Measurements from ENCODE around the gene ARHGAP25. TPM values are rescaled to one million over a fixed set of nuclear protein-coding genes. Genes with fewer than 3 reads are reported as not detected.

The ARHGAP25 gene
- total RNA-seq, 1 experiment from 2014 or later: 0.27 TPM

- Histone ChIP-seq H2AFZ (ENCODE audit: low read depth, low read length, poor library complexity, severe bottlenecking) (no peak overlapping the region), H3K9me2 (ENCODE audit: insufficient read depth) (no peaks in the 10 kb centered on the region), H3K4me3 (replicated peaks in 1 of 2; ENCODE audit: low read depth in 1 of 2, low read length in 2 of 2) (no peak overlapping the region), H3K27me3 (ENCODE audit: insufficient read depth, low read length) (no peaks in the 10 kb centered on the region), H3K4me1 (ENCODE audit: control insufficient read depth in 1 of 2, insufficient read depth in 2 of 2, low read length in 2 of 2) (peaks cover 6 to 8% of the 10 kb centered on the region in 2 experiments; a peak in 2 of 4 replicates), H3K27ac (ENCODE audit: low read depth, low read length) (no peak overlapping the region), H3K36me3 (ENCODE audit: control insufficient read depth in 1 of 2, insufficient read depth in 2 of 2, low read length in 2 of 2) (no peaks in the 10 kb centered on the region), H4K20me1 (ENCODE audit: insufficient read depth) (no peaks in the 10 kb centered on the region), H3K9ac (ENCODE audit: low read length) (no peak overlapping the region), H3K4me2 (ENCODE audit: low read length) (no peak overlapping the region), H3K9me3 (ENCODE audit: control insufficient read depth in 1 of 2, insufficient read depth in 1 of 2, low read depth in 1 of 2, low read length in 2 of 2) (no peaks in the 10 kb centered on the region), H3K79me2 (ENCODE audit: insufficient read depth, low read length) (no peaks in the 10 kb centered on the region)
- intact Hi-C loops (cut with micrococcal nuclease): no loop called here
- RAD21 ChIA-PET (ENCODE audit: low non-redundant PET in 1 of 2, low total read pairs in 2 of 2, uncharacterized antibody in 2 of 2, unreplicated experiment in 2 of 2): no interaction called here
- CTCF ChIA-PET: no interaction called here
- POLR2A ChIA-PET: no interaction called here
- no TSS peak for BruUV-seq (replicated peaks)
- ATAC-seq (no peak), DNase-seq (ENCODE audit: low read depth, low spot score) (no peak)
- TF ChIP-seq REST (IDR thresholded peaks at IDR 0.05; ENCODE audit: low read depth) (no peak), TCF7L2 (IDR thresholded peaks at IDR 0.05; ENCODE audit: borderline replicate concordance, extremely low read depth, insufficient read depth, insufficient read length) (no peak), RAD21 (IDR thresholded peaks at IDR 0.05; ENCODE audit: low read depth) (no peak), ELF1 (IDR thresholded peaks at IDR 0.05; ENCODE audit: borderline replicate concordance, low read depth) (no peak), SRF (IDR thresholded peaks at IDR 0.05; ENCODE audit: low read depth) (no peak), EZH2phosphoT487 (IDR thresholded peaks at IDR 0.05; ENCODE audit: borderline replicate concordance) (no peak)
Observed at GRCh38 chr2:68825866-68826265, 91.3 kb downstream of the ARHGAP25 start.

GRCh38 chr2:68827666-68828065 lies 93.1 kb downstream of the ARHGAP25 start:
- H2AFZ ChIP-seq (ENCODE audit: low read depth, low read length, poor library complexity, severe bottlenecking): no peak overlapping the region
- no TSS peak for BruUV-seq (replicated peaks)
- H3K9ac ChIP-seq (ENCODE audit: low read length): no peak overlapping the region
- ChIA-PET POLR2A (no interaction called here), RAD21 (ENCODE audit: low non-redundant PET in 1 of 2, low total read pairs in 2 of 2, uncharacterized antibody in 2 of 2, unreplicated experiment in 2 of 2) (no interaction called here), CTCF (no interaction called here)
- no peaks in the 10 kb centered on the region for H3K79me2 ChIP-seq (ENCODE audit: insufficient read depth, low read length)
- no peak overlapping the region for H3K4me3 ChIP-seq (replicated peaks in 1 of 2; ENCODE audit: low read depth in 1 of 2, low read length in 2 of 2)
- H3K27me3 ChIP-seq (ENCODE audit: insufficient read depth, low read length): no peaks in the 10 kb centered on the region
- no peaks in the 10 kb centered on the region for H3K9me3 ChIP-seq (ENCODE audit: control insufficient read depth in 1 of 2, insufficient read depth in 1 of 2, low read depth in 1 of 2, low read length in 2 of 2)
- ATAC-seq (no peak), DNase-seq (ENCODE audit: low read depth, low spot score) (no peak)
- no peaks in the 10 kb centered on the region for H3K9me2 ChIP-seq (ENCODE audit: insufficient read depth)
- no peaks in the 10 kb centered on the region for H3K36me3 ChIP-seq (ENCODE audit: control insufficient read depth in 1 of 2, insufficient read depth in 2 of 2, low read length in 2 of 2)
- no peak overlapping the region for H3K27ac ChIP-seq (ENCODE audit: low read depth, low read length)
- no peak overlapping the region for H3K4me2 ChIP-seq (ENCODE audit: low read length)
- intact Hi-C loops (cut with micrococcal nuclease): no loop called here
- peaks cover 6 to 18% of the 10 kb centered on the region in 2 experiments; a peak in 2 of 4 replicates for H3K4me1 ChIP-seq (ENCODE audit: control insufficient read depth in 1 of 2, insufficient read depth in 2 of 2, low read length in 2 of 2)
- no peaks in the 10 kb centered on the region for H4K20me1 ChIP-seq (ENCODE audit: insufficient read depth)
- TF ChIP-seq EGR1 (IDR thresholded peaks at IDR 0.05; ENCODE audit: low read depth): no peak
- no peak for TF ChIP-seq ELF1 (IDR thresholded peaks at IDR 0.05; ENCODE audit: borderline replicate concordance, low read depth)
- TF ChIP-seq SIN3A (IDR thresholded peaks at IDR 0.05; ENCODE audit: low read depth): no peak
- no peak for TF ChIP-seq REST (IDR thresholded peaks at IDR 0.05; ENCODE audit: low read depth)
- no peak for TF ChIP-seq SP1 (IDR thresholded peaks at IDR 0.05; ENCODE audit: low read depth)
- no peak for TF ChIP-seq YY1 (IDR thresholded peaks at IDR 0.05; ENCODE audit: extremely low read depth, insufficient replicate concordance, low read depth, low read length)
- TF ChIP-seq JUND (IDR thresholded peaks at IDR 0.05): no peak
